Sigmoid colon (tissue), 4 donors: ENCODE measurements around the gene FBXL17.

Experiments used
- POLR2AphosphoS5 ChIP-seq, 4 donors: sonication (generic); formaldehyde crosslinking; IDR thresholded peaks; one replicate each; pipeline ENCODE4 v1.6.1; 2017; ENCODE audit warnings: antibody characterized with exemption in 4 of 4
- TF ChIP-seq, protein P1 (sequence below), 4 experiments: fragments of 450-650 bp in 3 of 4; fragments of 200-600 bp in 1 of 4; IDR thresholded peaks; one replicate each; pipeline ENCODE4 v1.5.1; 2016 to 2019; ENCODE audit warnings: antibody characterized with exemption in 4 of 4, mild to moderate bottlenecking in 3 of 4, moderate library complexity in 2 of 4

DNA sequence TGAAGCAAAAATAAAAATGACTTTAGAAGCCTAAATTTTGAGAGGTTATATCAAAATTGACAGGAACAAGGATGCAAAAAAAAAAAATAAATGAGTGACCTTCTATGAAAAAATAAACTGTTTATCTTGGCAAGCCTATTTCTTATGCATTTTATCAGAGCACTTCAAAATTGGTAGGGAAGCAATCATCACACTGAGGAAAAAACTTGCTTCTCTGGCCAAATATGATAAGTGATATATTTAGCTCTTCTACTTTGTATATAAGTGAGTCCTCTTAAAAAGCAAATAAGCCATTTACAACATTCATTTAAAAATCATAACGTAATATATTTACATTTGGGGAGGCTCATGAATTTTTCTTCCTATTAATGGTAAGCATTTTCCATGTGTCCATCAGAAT is 287.1 kb downstream of the FBXL17 start:
- TF ChIP-seq, protein P1, sequence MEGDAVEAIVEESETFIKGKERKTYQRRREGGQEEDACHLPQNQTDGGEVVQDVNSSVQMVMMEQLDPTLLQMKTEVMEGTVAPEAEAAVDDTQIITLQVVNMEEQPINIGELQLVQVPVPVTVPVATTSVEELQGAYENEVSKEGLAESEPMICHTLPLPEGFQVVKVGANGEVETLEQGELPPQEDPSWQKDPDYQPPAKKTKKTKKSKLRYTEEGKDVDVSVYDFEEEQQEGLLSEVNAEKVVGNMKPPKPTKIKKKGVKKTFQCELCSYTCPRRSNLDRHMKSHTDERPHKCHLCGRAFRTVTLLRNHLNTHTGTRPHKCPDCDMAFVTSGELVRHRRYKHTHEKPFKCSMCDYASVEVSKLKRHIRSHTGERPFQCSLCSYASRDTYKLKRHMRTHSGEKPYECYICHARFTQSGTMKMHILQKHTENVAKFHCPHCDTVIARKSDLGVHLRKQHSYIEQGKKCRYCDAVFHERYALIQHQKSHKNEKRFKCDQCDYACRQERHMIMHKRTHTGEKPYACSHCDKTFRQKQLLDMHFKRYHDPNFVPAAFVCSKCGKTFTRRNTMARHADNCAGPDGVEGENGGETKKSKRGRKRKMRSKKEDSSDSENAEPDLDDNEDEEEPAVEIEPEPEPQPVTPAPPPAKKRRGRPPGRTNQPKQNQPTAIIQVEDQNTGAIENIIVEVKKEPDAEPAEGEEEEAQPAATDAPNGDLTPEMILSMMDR (IDR thresholded peaks at IDR 0.05), result no peak
- no peak for TF ChIP-seq POLR2AphosphoS5 (IDR thresholded peaks at IDR 0.05)
